Left forelimb (tissue), 1 donor: ENCODE results near the gene CENATAC.
A peak's percentile ranks its signal among the peaks of the same experiment; 100 is the strongest.
"Not testable (repeated sequence)": the region's sequence is repeated elsewhere in the genome, so short reads cannot be mapped to it uniquely, and the experiment has no call there.

Experiments
- DNase-seq: peaks from one replicate; pipeline ENCODE4 v3.0.0-alpha.2; 2018; ENCODE audit warnings: low spot score

Gene CENATAC

GRCh38 chr11:119026970-119027369, 29.0 kb downstream of the CENATAC start:
- no peak for DNase-seq

GRCh38 chr11:119027561-119028345, 29.8 kb downstream of the CENATAC start:
- no peak for DNase-seq

DNA sequence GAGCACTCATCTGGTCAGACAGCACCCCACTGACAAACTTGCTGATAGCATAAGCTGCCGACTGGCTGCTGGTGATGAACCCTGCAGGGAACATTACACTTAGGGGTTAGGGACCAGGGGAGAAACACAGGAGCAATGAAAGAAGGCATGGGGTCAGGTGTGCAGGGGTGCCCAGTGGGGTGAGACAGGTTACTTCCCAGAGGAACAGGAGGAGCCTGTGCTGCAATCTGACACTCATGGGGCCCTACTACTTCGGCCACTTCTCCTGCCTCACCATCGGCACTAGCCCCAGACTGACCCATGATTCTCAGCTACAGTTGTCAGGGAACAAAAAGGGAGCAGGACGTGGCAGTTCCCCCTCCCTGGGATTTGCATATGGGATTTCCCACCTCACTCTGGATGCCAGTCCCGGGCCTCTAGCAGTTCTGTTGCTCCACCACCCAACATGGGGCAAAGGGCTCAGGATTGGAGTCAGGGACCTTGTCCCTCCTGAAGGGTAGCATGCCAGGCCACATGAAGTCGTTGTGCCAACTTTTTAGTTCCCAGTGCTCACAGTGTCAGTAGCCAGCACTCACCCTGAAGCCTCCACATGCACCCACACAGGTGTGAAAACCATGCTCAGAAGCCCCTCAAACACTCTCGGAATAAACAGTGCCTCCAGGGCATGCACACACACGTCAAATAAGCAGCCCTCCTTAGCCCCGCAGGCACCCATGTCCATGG, 30.6 kb downstream of the CENATAC start:
- DNase-seq = no peak

GRCh38 chr11:119029069-119029339, 31.1 kb downstream of the CENATAC start:
- no peak for DNase-seq

DNA sequence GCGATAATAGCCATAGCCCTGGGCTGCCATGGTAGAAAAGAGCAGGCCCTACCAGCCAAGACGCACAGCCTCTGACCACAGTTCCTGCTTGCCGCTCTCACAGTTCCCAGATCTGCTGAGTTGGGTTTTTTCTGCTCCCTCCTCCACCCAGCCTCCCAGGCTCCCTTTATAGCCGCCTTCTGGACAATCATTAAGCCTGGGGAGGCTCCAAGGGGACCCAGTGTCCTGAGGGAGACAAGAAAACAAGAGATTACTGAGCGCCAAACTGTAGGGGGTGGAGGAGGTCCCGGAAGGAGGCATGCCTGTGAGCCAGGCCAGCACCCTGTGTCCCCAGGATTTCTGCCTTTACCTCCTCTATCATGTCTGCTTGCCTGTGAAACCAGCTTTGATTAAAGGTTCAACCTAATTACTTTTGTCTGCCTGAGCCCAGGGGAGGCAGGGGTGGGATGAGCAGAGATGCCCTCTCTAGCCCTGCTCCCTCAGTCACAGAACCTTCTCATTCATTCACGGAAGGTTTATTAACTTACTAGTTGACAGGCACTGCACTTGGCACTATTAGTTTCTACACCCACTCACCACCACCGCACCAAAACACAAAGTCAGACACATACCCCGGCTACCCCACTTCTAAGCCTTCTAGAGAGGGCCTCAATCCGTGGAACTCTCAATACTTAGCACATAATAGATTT, 31.5 kb downstream of the CENATAC start:
- no peak for DNase-seq

GRCh38 chr11:119030029-119030328, 32.0 kb downstream of the CENATAC start:
- DNase-seq = no peak

- peak; percentile 94 for DNase-seq
These were observed 32.5 kb downstream of the CENATAC start, which contains the start of gene SLC37A4 for GRCh38 chr11:119030329-119031047. SLC37A4 (minus strand) TSS chr11:119030877.

GRCh38 chr11:119031912-119032280, 34.0 kb downstream of the CENATAC start:
- no peak for DNase-seq

DNA sequence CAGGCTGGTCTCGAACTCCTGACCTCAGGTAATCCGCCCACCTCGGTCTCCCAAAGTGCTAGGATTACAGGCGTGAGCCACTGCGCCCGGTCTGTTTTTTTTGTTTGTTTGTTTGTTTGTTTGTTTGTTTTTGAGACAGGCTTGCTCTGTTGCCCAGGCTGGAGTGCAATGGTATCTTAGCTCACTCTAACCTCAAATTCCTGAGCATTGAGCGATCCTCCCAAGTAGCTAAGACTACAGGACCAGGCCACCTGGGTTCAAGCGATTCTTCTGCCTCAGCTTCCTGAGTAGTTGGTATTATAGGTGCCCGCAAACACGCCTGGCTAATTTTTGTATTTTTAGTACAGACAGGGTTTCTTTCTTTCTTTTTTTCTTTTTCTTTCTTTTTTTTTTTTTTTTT, 35.5 kb downstream of the CENATAC start:
- DNase-seq = not testable (repeated sequence)

- DNase-seq = no peak
These were observed 36.9 kb downstream of the CENATAC start for GRCh38 chr11:119034813-119035212.

- no peak for DNase-seq
These were observed 40.9 kb downstream of the CENATAC start for GRCh38 chr11:119038884-119039283.

- DNase-seq = not testable (repeated sequence)
These were observed 41.5 kb downstream of the CENATAC start for GRCh38 chr11:119039471-119039870.

- no peak for DNase-seq
These were observed 44.0 kb downstream of the CENATAC start for GRCh38 chr11:119041821-119042514.

- DNase-seq = no peak
These were observed 45.0 kb downstream of the CENATAC start for GRCh38 chr11:119042927-119043326.

GRCh38 chr11:119044708-119045107, 46.8 kb downstream of the CENATAC start:
- DNase-seq = no peak

DNA sequence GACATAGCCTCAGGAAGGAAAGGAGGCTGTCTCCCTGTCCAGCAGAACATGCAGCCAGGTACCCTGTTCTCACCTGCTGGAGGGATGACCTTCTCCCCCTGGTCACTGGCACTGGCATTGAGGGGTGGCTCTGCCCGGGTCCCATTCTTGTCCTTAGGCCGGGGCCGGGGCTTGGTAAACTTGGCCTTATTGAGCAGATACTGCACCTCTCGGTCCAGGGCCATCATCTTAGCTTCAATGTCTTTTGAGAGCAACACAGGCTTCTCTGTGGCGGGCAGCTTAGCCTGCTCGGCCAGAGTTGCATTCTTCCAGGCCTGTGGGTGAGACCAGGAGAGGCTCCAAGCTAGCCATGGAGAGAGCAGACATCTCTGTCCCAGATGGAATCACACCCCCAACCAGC, 48.6 kb downstream of the CENATAC start:
- no peak for DNase-seq

GRCh38 chr11:119047205-119047604, 49.3 kb downstream of the CENATAC start:
- no peak for DNase-seq

DNA sequence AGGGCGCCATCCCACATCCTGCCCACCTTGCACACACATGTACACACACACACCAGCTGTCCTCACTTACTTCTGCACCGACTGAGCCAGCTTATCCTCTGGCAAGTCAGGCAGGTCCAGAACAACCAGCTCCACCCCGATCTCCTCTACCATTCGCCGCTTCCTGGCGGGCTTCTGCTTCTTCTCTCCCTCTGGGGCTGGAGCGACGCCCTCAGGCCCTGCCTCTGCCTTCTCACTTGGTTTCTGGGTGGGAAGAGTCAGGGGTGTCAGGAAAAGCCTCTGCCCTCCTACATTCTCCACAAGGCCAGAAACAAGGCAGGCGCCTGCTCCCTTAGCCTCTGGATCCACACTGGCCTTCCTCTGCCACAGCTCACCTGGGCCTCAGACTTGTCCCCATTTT, 50.7 kb downstream of the CENATAC start:
- DNase-seq = no peak

- no peak for DNase-seq
These were observed 51.1 kb downstream of the CENATAC start for GRCh38 chr11:119049081-119049480.

GRCh38 chr11:119051440-119052162, 53.7 kb downstream of the CENATAC start:
- no peak for DNase-seq

DNA sequence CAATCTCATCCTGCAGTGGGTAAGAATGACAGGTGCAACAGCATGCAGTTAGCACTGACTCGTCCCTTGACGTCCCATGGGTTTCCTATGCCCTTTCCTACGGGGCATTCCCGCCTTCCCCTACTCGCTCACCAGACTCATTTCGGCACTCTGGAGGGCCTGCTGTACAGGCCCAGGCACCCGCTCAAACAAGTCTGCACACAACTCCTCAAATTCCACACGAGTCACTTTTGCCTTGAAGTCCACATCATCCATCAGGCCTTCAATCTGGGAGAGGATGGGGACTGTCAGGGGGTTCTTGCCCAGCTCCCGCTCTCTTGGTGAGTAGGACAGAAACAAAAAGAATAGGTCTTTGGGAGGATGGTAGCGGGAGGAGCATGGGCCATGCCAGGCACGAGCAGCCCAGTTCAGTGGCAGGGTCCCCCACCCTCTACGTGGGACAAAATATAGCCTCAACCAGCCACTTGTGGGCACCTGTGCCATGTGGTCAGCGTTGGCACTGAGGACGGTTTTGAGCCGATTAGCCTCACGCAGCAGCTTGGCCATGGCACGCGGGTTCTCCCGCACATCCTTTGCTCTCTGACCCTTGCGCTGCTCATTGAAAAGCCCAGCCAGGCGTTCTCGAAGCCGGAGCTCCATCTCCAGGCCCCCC, 54.4 kb downstream of the CENATAC start:
- DNase-seq = no peak
